ENCODE measurements around the gene KLRD1. TPM values are rescaled to one million over a fixed set of nuclear protein-coding genes. Genes with fewer than 3 reads are reported as not detected.

KLRD1 gene
- total and polyA plus RNA-seq, 9 donors, result 0.12 to 3.8 (median 1.2) TPM

- Histone ChIP-seq H3K36me3 (no peaks in the 10 kb centered on the region), H3K4me1 (ENCODE audit: insufficient read depth) (peaks cover 9% of the 10 kb centered on the region), H3K9me3 (no peaks in the 10 kb centered on the region), H3K27ac (peak overlapping the region; percentile 91 to 96), H3K4me3 (no peak overlapping the region), H3K27me3 (no peaks in the 10 kb centered on the region)
- DNase-seq, result no peak
- intact Hi-C loops (cut with DNase I), result loop anchor here in 2 of 4 donors (10.0 kb wide), 3 partner anchors 148 to 498 kb away; partner anchors contain the start of genes GABARAPL1 (in 2 of the 2), CLEC2B (in 1 of the 2) and YBX3 (in 1 of the 2)
- WGBS, 3 donors, result 65 to 67% (median 67%) methylated on average over 3 of the region's 3 CpGs
- TF ChIP-seq CTCF (IDR thresholded peaks at IDR 0.05), result no peak
- no peak for TF ChIP-seq POLR2A (IDR thresholded peaks at IDR 0.05)
- TF ChIP-seq EP300 (IDR thresholded peaks at IDR 0.05), result no peak
These were observed 54.7 kb downstream of the KLRD1 start for GRCh38 chr12:10362325-10362724.

DNA sequence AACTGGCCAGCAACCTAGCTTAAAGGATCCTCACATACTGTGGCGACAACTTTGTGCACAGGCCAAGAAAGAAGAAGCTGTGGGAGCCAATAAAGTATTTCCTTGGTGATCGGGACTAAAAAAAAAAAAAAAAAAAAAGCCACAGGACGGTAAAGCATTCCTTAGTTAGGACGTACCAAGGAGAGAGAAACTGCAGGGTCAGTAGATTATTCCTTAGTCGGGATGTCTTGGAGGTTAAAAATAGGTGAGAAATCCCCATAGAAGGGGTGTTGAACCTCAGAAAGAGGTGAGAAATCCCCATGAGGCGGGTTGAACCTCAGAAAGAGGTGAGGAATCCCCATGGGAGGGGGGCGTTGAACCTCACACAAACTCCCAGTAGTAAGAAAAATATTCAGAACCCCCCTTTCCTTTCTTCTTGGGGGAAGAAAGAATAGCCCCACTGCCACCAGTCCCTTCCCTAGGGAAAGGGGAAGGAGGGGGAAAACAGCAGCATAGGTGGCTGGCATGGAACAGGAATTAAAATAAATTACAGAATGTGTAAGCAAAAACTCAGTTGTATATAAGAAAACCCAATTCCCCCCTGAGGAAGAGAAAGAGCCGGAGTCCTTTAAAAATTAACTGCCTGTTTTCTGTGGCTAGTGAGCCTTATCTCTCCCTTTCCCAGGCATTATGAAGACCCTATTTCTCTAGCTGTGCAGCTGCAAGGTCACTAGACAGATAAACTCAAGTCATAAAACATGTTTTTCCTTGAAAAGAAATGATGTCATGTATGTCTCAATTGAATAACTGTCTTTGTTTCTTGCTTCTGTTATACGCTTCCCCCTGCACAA, 55.4 kb downstream of the KLRD1 start:
- Histone ChIP-seq H3K9me3 (no peaks in the 10 kb centered on the region), H3K4me3 (peak overlapping the region; percentile 59), H3K4me1 (ENCODE audit: insufficient read depth) (peaks cover 11% of the 10 kb centered on the region), H3K27me3 (no peaks in the 10 kb centered on the region), H3K27ac (peak overlapping the region; percentile 91 to 96), H3K36me3 (no peaks in the 10 kb centered on the region)
- no peak for TF ChIP-seq EP300 (IDR thresholded peaks at IDR 0.05)
- no peak for TF ChIP-seq CTCF (IDR thresholded peaks at IDR 0.05)
- no peak for TF ChIP-seq POLR2A (IDR thresholded peaks at IDR 0.05)
- 12 to 18% (median 15%) methylated on average over 9 of the region's 9 CpGs for WGBS, 3 donors
- intact Hi-C loops (cut with DNase I), result loop anchor here in 2 of 4 donors (10.0 kb wide), 3 partner anchors 148 to 498 kb away; partner anchors contain the start of genes GABARAPL1 (in 2 of the 2), CLEC2B (in 1 of the 2) and YBX3 (in 1 of the 2)
- no peak for DNase-seq

DNA sequence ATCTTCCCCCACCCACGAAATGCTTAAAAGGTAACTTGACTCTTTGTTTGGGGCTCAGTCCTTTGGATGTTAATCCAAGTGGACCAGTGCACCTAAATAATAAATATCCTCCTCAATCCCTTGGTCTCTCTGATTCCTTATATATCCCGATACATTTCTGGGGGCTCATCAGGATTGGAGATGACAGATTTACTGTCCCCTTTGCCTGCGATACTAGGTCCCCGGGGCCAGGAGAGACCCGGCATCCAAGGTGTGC, 55.9 kb downstream of the KLRD1 start:
- intact Hi-C loops (cut with DNase I), result loop anchor here in 2 of 4 donors (10.0 kb wide), 3 partner anchors 149 to 499 kb away; partner anchors contain the start of genes GABARAPL1 (in 2 of the 2), CLEC2B (in 1 of the 2) and YBX3 (in 1 of the 2)
- TF ChIP-seq POLR2A (IDR thresholded peaks at IDR 0.05) (no peak), EP300 (IDR thresholded peaks at IDR 0.05) (no peak), CTCF (IDR thresholded peaks at IDR 0.05) (no peak)
- no peaks in the 10 kb centered on the region for H3K27me3 ChIP-seq
- no peaks in the 10 kb centered on the region for H3K9me3 ChIP-seq
- no peak for DNase-seq
- peaks cover 11% of the 10 kb centered on the region for H3K4me1 ChIP-seq (ENCODE audit: insufficient read depth)
- 9 to 14% (median 11%) methylated on average over 5 of the region's 5 CpGs for WGBS, 3 donors
- H3K27ac ChIP-seq, result peak overlapping the region; percentile 91 to 96
- no peaks in the 10 kb centered on the region for H3K36me3 ChIP-seq
- peak overlapping the region; percentile 59 for H3K4me3 ChIP-seq

- Histone ChIP-seq H3K36me3 (no peaks in the 10 kb centered on the region), H3K4me3 (peak overlapping the region; percentile 59), H3K27me3 (no peaks in the 10 kb centered on the region), H3K4me1 (ENCODE audit: insufficient read depth) (peaks cover 11% of the 10 kb centered on the region), H3K9me3 (no peaks in the 10 kb centered on the region), H3K27ac (peak overlapping the region; percentile 91 to 96)
- intact Hi-C loops (cut with DNase I), result loop anchor here in 2 of 4 donors (10.0 kb wide), 3 partner anchors 149 to 499 kb away; partner anchors contain the start of genes GABARAPL1 (in 2 of the 2), CLEC2B (in 1 of the 2) and YBX3 (in 1 of the 2)
- DNase-seq, result peak; percentile 54 to 67 (median 64)
- TF ChIP-seq CTCF (IDR thresholded peaks at IDR 0.05) (no peak), EP300 (IDR thresholded peaks at IDR 0.05) (no peak), POLR2A (IDR thresholded peaks at IDR 0.05) (peak; percentile 13)
- 4 to 5% (median 4%) methylated on average over 18 to 19 of the region's 19 CpGs for WGBS, 3 donors
These were observed 56.5 kb downstream of the KLRD1 start for GRCh38 chr12:10363914-10364814.
